ENCODE results near the gene COL24A1.

GRCh38 chr1:85857991-85858390 lies 298.6 kb downstream of the COL24A1 start:
- TF ChIP-seq, protein P1, sequence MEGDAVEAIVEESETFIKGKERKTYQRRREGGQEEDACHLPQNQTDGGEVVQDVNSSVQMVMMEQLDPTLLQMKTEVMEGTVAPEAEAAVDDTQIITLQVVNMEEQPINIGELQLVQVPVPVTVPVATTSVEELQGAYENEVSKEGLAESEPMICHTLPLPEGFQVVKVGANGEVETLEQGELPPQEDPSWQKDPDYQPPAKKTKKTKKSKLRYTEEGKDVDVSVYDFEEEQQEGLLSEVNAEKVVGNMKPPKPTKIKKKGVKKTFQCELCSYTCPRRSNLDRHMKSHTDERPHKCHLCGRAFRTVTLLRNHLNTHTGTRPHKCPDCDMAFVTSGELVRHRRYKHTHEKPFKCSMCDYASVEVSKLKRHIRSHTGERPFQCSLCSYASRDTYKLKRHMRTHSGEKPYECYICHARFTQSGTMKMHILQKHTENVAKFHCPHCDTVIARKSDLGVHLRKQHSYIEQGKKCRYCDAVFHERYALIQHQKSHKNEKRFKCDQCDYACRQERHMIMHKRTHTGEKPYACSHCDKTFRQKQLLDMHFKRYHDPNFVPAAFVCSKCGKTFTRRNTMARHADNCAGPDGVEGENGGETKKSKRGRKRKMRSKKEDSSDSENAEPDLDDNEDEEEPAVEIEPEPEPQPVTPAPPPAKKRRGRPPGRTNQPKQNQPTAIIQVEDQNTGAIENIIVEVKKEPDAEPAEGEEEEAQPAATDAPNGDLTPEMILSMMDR (IDR thresholded peaks at IDR 0.05; ENCODE audit: low read depth, low read length, poor library complexity, severe bottlenecking) = no peak
- no peak for TF ChIP-seq EZH2phosphoT487 (IDR thresholded peaks at IDR 0.05; ENCODE audit: borderline replicate concordance, low read length)

All from DOHH2 (cell line).